ENCODE results near the gene KRT4.

Gene KRT4

DNA sequence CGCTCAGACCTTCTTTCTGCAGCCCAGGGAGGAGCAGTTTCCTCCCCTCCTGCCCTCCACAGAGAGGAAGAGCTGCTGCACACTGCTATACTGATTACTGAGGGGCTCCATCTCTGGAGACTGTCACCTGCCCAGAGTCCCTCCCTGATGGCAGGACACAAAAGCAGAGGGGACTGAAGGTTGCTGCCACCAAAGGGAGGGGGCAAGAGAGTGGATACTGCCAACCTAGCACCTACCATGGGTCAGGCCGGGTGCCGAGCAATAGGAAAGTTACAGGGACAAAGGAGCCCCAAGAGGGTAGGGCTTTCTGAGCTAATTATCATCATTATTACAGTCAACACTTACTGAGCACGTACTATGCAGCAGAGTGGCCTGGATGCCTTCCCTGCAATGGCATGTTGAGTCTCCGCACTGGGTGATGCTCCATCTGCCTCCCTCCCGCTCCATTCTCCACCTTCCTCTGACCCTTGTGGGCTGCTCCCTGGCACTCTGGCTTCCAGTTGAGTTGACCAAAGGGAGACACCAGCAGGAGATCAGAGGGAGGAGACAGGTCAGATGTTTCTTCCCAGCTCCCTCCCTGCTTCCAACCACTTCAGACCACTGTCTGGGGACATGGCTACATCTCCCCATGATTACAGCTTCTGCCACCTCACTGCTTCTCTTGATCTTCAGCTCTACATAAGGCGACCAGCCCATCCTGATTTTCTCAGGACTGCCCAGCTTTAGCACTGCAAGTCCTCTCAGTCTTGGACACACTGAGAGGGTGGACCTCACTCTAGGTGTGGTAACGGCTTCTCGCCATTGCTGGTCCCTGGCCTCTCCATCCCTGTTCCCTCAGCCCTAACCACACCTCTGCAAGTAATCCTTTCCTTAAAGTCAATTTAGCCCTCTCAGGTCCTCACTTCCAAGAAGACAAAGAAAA lies 22.8 kb upstream of the KRT4 start:
- DNase-seq (ENCODE audit: low read depth): no peak

GRCh38 chr12:52836042-52836466 lies 22.1 kb upstream of the KRT4 start:
- DNase-seq (ENCODE audit: low read depth): no peak

DNA sequence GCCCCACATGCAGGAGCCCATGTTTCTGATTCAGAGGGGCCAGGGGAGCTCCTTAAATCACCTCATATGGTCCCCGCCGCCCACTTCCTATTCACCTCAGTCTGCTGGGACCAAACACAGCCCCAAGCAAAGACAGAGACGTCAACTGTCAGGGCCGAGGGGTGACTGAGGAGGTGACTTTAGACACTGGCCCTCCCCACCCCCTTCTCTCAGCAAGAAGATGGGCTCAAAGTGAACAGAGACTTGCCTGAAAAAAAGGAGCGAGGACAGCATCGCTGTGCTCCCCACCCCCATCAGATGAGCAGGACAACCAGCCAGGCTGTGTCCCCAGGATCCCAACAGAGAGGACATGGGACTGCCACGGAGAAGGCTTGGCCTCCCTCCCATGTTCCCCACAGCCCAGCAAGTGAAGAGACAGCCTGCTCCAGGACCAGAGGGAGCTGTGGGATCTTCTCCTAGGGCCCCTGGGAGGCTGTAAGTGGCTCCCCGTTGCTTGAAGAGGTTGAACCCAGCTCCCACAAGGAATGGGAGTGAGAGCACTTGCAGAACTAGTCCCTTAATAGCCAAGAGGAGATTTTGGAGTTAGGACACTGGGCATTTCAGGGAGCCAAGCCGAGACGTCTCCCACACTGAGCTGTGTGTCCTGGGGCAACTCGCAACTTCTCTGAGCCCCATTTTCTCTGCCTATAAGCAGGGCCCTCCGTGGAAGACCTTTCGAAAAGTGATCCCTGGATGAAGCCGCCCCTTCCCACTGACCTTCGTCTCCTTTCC lies 21.5 kb upstream of the KRT4 start:
- no peak for DNase-seq (ENCODE audit: low read depth)

DNA sequence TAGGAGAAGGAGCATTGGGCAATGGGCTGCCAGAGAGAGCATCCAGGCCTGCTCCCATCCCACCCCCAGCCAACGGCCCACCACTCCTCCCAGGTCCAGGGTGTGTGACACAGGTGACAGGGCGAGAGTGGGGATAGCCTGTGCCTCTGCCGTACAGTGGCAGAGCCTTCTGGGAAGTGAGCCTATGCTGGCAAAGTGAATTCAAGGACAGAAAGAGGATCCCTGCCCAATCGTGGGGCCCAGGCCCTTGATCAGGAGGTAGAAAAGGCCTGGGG lies 20.7 kb upstream of the KRT4 start:
- no peak for DNase-seq (ENCODE audit: low read depth)

DNA sequence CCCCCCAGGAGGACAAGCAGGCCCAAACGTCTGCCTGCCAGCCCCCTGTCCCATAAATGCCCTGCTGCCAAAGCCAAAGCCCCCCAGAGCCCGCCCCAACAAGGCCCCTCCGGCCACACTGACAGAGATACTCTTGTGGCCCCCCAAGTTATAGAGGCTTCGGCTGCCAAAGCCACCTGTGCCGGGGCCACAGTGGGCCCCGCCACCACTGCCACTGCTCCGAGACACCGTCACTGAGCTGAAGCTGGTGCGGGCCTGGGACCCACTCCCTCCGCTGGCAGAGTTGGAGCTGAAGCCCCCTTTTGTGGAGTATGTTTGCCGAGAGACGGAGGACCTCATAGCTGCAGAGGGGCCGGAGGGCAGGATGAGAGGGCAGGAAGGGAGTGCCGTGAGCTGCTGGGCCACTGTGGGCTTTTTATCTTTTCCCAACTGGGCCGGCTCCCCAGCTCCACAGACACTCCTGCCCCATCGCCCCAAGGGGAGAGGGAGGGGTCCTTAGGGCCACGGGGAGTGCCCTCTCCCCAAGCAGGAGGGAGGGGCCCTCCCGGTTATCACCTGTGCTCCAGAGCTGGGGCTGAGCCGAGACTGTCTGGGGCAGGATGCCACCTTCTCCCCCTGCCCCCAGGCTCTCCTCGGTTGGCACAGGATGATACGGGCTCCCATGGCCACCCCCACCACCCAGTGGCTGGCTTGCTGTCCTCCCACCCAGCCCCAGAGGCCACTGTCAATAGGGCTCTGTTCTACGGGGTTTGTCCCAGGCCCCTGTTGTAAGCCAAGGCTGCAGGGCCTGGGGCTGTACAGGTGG lies 20.2 kb upstream of the KRT4 start, which contains the start of gene KRT79:
KRT79 (minus strand) TSS at position 390 of the 805 bp plus-strand sequence; CDS start at position 339, 51 bp downstream.
- DNase-seq (ENCODE audit: low read depth): no peak

DNA sequence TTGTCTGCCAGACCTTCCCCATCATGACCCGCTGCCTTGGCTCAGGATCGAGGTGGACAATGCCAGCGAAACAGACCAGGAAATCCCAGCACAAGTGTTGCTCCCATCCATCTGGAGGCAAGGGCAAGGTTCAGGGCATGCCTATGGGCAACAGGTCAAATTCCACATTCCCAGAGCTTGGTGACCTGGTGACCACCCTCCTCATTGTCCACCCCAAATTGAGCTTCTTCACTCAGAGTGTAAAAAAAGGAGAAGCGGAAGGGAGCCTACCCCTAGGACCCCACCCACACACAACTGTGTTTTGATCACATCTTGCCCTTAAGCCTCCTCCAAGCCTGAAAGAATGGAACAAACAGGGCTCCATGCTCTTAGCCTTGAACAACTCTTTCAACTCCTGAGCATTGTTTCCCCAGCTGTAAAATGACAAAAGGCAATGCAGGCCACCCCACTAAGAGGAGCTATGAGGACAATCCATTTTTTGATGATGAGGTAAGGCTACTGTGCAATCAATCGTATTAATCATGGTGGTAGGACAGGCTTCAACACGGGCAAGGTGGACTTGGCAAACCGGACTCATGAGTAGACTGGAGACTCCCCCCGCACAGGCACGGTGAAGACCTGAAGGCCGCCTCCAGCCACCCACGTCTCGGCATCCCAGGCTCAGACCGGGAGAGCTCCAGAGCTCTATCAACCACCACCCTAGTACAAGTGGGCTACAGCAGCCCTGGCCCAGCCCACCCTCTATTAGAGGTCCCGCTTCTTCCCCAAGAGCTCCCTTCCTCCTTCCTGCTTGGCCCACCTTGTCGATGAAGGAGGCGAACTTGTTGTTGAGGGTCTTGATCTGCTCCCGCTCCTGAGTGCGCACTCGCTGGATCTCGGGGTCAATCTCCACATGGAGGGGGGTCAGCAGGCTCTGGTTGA lies 19.3 kb upstream of the KRT4 start:
- DNase-seq (ENCODE audit: low read depth): no peak

- DNase-seq (ENCODE audit: low read depth): no peak
These were observed 18.5 kb upstream of the KRT4 start for GRCh38 chr12:52832451-52832850.

DNA sequence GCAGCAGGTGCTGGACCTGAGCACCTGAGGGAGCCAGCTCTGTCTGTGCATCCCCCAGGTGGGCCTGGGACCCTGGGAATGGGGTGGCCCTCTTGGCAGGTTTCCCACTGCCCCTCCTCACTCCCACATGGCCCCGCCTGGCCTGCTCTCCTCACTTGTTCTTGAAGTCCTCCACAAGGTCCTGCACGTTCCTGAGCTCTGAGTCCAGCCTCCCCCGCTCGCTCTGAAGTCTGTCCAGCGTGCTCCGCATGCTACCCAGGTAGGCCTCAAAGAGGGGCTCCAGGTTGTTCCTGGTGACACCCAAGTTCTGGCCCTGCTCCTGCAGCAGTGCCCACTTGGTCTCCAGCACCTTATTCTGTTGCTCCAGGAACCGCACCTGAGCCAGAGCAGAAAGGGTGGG lies 17.3 kb upstream of the KRT4 start:
- DNase-seq (ENCODE audit: low read depth): no peak

DNA sequence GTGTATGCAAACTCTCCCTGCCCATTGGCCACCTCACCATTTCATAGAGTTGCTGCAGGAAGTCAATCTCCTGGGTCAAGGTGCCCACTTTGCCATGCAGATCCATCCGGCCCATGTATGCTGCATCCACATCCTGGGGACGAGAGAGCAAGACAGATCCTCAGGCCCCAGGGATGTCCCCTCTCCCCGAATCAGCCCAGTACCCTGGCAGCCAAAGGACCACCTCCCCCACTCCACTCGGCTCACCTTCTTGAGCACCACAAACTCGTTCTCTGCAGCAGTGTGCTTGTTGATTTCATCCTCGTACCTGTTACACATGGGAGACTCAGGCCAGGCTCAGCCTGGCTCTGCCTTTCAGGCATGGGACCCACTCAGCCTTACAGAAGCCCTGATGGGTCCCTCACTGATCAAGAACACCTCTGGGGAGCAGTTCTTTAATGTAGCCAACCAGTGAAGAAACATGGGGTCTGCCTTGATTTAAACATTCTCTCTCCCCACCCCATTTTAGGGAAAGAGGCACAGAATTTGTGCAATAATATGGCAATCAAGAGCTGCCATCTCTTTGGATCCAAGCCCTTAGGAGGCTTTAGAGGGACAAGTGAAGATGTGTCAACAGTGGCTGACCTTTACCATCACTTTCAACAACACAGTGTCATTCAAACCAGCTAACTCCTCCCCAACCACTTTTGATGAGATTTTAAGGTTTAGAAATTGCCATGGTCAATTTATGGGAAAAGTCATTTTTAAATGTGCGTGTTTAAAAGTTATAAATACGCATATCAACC lies 16.3 kb upstream of the KRT4 start:
- no peak for DNase-seq (ENCODE audit: low read depth)

DNA sequence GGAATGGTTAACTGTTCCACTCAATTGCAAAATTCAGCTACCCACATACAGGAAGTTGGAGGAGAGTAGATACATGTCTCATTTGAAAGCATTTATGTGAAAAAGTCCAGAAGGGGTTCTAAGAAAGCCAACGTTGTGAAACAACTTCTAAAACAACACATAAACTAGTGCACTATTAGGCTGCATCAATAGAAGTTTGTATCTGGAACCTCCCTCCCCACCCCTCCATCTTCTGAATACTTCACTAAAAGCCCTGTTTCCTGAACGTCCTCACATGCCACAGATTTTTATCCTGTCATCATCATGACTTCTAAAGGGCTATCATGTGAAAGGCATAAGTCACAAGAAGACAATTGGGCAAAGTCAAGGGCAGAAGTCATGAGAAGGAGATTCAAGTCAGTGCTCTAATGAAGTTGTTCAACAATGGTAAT lies 14.7 kb upstream of the KRT4 start:
- no peak for DNase-seq (ENCODE audit: low read depth)

DNA sequence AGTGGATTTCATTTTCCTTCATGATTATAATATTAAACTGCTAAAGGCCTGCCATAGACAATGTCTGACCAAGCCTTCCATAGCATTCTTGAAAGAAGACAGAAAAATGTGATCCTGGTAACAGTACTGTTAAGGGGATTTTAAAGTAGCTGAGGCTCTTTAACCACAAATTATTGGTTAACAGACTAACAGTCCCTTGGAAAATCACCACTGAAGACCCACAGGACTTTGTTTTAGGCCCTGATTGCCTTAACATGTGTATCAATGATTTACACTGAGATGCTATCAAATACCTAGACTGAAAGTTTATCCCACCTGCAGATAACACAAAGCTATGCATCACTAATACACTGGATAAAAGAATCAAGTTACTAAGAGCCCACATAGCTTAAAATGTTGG lies 14.2 kb upstream of the KRT4 start:
- no peak for DNase-seq (ENCODE audit: low read depth)

GRCh38 chr12:52827499-52828090 lies 13.7 kb upstream of the KRT4 start:
- no peak for DNase-seq (ENCODE audit: low read depth)

DNA sequence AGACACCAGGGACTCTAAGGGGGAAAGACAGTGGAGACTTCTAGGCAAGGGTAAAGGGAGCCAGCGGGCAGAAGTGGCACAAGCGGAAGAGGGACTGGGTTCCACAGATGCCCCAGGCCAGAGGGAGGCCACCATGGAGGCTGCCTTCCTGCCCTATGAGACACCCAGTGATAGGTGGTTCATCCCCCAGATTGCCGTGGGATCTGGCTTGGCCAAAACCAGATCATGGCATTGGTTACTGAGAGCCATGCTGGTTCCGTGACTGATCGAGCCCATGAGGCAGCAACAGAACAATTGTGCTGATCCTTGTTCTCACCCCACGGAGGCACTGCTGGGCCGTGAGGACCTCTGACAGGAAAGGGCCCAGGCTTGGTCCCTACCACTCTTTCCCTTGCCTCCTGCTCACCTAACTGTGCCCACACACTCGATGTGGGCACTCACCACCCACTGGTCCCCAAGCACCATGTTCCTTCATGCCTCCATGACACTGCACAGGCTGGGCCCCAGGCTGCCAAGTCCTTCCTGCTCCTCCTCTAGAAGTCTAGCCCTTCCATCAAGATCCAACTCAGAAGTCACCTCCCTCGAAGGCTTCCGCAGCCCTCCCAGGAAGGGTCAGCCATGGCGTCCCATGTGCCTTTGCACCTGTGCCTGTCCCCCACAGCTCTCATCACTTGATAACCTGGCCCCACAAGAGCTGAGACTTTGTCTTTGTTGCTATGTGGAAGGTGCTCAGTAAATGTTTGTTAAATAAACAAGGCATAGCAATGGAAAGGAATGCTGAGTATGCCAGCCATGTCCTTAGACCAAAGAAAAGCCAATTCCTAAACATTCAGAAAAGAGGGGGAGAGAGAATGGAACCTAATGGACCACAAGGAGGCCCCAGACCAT lies 12.9 kb upstream of the KRT4 start:
- DNase-seq (ENCODE audit: low read depth): no peak

DNA sequence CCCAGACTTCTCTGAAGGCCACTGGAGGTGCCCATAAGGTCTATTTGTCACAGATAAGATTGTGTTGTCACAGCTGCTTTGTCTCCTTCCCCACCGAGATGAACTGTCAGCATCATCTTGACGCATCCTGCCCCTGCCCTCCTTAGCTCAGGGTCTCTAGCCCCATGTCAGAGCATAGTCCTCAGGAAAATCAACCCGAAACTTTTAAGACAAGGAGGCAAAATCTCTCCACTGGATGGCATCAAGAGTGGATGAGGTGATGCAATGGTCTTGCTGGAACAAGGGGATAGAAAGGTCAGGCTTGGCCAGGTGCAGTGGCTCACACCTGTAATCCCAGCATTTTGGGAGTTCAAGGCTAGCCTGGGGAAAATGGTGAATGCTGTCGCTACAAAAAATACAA lies 12.0 kb upstream of the KRT4 start:
- no peak for DNase-seq (ENCODE audit: low read depth)

- DNase-seq (ENCODE audit: low read depth): no peak
These were observed 11.0 kb upstream of the KRT4 start for GRCh38 chr12:52824741-52825410.

DNA sequence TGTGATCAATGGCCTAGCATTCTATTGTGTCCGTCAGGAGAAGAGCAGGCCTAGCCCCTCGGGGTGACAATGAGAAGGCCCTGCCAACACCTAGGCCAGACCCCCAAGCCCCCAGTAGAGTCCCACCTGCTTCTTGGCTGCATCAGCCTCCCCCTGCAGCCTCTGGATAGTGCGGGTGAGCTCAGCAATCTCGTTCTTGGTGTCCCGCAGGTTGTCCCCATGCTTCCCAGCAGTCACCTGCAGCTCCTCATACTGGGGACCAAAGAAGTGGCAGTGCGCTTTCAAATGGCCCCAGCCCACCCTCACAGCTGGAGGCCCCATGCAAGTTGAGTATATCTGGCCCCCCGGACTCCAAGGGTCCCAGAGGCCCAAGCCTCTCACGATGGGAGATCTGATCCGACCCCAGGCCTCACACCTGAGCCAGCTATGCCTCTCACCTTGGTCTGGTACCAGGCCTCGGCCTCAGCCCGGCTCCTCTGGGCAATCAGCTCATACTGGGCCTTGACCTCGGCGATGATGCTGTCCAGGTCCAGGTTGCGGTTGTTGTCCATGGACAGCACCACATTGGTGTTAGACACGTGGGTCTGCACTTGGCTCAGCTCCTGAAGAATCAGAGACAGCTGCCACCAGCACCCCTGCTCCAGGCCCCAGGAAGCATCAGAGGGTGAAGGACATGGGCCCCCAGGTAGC lies 10.0 kb upstream of the KRT4 start:
- no peak for DNase-seq (ENCODE audit: low read depth)

- DNase-seq (ENCODE audit: low read depth): no peak
These were observed 9.0 kb upstream of the KRT4 start for GRCh38 chr12:52822771-52823510.

All from fibroblast of the conjunctiva (primary cell).